B cell (primary cell): ENCODE data around the gene RIMBP2.

Source experiments
- EZH2 ChIP-seq: IDR thresholded peaks from 2 replicates; pipeline ENCODE4 v1.6.1; 2012; ENCODE audit warnings: borderline replicate concordance, low read depth, mild to moderate bottlenecking, moderate library complexity, low read length; ENCODE audit not compliant: insufficient read depth, poor library complexity, severe bottlenecking
- TF ChIP-seq, protein P1 (sequence below): fragments of 200-600 bp; IDR thresholded peaks from one replicate; pipeline ENCODE4 v1.8.0; 2022; ENCODE audit warnings: antibody characterized with exemption, mild to moderate bottlenecking

DNA sequence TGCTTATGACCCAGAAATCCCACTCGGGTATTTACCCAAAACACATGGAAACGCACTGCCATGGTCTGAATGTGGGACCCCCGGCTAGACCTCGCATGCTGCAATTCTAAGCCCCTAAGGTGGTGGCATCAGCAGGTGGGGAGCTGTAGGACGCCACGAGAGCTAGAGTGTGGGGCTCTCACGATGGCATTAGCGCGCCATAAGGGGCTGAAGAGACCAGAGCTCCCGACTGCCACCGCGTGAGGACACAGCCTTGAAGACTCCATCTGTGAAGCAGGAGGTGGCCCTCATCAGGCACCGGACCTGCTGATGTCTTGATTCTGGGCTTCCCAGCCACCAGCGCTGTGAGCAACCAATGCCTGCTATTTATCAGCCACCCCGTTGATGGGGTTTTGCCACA, 40.3 kb downstream of the RIMBP2 start:
- TF ChIP-seq, protein P1, sequence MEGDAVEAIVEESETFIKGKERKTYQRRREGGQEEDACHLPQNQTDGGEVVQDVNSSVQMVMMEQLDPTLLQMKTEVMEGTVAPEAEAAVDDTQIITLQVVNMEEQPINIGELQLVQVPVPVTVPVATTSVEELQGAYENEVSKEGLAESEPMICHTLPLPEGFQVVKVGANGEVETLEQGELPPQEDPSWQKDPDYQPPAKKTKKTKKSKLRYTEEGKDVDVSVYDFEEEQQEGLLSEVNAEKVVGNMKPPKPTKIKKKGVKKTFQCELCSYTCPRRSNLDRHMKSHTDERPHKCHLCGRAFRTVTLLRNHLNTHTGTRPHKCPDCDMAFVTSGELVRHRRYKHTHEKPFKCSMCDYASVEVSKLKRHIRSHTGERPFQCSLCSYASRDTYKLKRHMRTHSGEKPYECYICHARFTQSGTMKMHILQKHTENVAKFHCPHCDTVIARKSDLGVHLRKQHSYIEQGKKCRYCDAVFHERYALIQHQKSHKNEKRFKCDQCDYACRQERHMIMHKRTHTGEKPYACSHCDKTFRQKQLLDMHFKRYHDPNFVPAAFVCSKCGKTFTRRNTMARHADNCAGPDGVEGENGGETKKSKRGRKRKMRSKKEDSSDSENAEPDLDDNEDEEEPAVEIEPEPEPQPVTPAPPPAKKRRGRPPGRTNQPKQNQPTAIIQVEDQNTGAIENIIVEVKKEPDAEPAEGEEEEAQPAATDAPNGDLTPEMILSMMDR, result no peak
- TF ChIP-seq EZH2, result no peak
